HG02885 (cell line): ENCODE data around the gene SPACA9.

Experiments used
- ATAC-seq: cut with Tn5 transposase; IDR thresholded peaks from one replicate; pipeline ENCODE4 v1.9.1; 2021; ENCODE audit warnings: mild to moderate bottlenecking; ENCODE audit not compliant: unreplicated experiment, poor library complexity

Gene SPACA9

DNA sequence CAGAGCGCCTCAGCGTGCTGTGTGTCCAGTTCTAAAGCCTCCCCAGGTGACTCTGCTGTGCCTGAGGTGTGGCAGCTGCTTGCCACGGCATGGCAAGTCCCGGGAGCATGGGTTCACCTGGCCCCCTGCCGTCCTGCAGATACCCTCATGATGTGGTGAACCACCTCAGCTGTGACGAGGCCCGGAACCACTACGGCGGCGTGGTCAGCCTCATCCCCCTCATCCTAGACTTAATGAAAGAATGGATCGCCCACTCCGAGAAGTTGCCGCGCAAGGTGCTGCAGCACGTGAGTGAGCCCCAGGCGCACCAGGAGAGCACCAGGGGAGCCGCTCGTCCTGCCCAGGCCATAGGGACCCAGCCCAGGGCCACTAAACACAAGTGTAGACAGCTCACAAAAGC, 9.5 kb downstream of the SPACA9 start:
- ATAC-seq, result no peak

GRCh38 chr9:132892400-132892799, 13.7 kb downstream of the SPACA9 start:
- no peak for ATAC-seq

DNA sequence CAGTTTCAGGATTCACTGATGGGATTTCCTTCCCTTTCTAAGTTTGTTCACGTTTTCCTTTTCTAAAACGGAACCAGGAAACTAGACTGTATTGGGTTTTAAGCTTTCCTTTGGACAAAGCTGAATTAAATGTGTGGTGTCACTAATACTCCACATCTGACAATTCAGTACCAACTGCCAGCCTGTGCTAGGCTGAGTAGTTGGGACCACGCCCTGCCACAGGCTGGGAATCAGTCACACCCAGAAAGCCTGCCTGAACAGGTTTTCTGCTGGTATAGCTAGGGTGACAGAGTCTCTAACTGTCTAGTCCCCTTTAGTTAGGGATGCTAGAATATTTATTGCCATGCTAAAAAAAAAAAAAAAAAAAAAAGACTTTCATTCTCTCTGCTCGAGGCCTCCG, 15.6 kb downstream of the SPACA9 start:
- ATAC-seq, result no peak

- ATAC-seq, result no peak
These were observed 16.5 kb downstream of the SPACA9 start for GRCh38 chr9:132894862-132895835.

DNA sequence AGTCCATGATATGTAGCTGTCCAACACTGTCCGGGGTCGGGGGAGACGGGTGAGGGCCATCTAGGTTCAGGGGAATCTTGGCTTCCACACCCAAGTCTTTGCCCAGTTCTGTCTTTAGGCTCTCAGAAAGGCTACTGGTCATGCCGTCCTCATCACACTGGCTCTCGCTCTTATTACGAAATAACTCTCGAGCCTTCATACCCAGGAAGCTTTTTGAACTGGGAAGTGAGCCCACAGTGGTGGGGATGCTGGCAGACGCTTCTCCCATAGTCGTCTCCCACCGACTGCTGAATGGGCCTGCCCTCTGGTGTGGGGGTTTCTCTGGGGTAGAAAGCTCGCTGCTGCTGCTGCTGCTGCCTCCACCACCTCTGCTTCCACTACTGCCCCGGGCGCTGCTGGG, 17.6 kb downstream of the SPACA9 start:
- ATAC-seq, result no peak

DNA sequence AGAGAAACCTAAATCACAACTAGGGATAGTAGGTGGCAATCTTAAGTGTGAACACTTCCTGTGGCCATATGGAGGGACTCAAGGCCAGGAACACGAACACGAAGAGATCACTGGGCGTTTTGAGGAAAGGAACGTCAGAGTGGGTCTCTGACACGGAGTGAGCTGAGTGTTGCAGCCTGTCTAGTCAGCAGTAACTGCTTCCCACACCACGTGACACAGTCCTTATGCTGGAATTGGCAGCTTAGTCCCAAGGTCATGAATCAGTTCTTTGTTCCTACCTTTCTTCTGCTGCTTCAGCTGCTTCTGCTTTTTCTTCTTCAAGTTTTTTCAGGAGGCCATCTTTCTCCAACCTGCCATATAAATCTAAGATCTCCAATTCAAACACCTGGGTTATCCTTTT, 18.2 kb downstream of the SPACA9 start:
- no peak for ATAC-seq

DNA sequence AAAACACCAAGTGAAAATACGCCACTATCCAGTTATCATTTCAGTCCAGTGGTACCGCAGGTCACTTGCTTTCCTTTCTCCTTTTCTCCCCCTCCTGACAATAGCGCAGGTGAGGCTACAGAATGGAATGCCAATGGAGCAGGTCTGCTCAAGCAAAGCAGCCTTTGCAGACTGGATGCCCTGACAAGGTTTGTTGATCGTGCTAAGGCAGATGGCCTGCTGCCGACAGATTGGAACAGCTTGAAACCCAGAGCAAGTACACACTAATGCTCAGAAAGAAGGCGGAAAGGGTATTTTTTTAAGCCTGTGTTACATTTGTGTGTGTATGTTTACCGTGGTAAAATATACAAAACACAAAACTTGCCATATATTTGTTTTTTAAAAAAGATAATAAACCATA, 19.4 kb downstream of the SPACA9 start:
- ATAC-seq, result no peak

DNA sequence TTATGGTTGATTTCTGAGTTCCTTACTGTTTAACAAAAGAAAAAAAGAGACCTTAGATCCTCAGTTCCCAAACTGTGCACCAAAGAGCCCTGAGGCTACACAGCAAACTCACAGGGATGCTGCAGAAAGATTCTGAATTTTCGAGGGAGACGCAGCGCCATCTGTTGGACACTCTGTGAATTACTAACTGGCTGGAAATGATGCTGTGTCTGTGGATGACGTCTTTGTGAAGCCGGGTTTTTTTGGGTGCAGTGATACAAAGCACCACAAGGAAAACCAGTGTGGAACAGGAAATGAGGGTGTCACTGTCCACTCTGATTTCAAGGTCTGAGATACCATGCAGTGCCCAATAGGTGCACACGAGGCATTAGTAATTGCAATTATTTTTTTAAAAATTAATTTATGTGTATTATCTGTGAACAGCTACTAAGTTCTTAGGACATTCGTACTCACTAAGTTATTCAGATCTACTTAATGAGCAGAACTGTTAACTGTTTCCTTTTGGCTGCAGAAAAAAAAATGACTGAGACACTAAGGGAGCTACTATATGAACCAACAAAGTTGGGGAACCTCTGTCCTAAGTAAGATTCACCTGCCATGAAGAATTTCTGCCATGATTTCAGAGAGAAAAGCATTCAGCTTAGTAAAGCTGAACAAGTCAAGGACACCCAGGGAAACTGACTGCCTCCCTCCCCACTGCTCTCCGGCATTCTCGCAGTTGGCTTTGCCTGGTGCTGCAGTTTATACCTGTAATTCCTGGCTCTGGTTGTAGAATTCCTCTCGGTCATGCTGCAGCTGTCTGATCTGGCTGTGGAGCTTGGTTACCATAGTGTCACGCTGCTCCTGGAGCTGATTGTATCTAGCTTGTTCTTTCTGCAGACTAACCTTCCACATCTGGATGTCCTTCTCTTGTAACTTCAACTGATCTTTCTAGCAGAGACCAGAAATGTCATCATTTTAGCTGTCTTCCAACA, 23.4 kb downstream of the SPACA9 start:
- no peak for ATAC-seq

- ATAC-seq, result no peak
These were observed 25.1 kb downstream of the SPACA9 start for GRCh38 chr9:132903574-132904492.

DNA sequence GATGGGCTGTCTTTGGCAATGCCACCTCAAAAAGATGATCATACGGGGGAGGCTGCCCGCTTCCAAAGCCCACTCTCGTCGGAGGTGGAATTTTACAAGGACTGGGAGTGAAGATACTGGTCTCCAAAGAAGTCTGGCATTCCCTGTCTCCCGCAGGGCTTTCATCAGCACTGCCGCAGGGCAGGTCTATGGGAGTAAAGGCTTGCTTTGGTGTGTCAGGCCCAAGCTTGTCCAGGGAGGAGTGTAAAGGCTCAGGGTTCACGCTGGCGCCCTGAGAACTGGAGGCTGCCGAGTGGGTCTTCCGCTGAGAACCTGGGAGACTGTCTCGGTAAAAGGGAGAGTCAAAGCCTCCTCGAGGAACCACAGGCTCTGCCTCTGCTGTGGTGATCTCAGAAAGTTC, 27.0 kb downstream of the SPACA9 start:
- ATAC-seq, result no peak

DNA sequence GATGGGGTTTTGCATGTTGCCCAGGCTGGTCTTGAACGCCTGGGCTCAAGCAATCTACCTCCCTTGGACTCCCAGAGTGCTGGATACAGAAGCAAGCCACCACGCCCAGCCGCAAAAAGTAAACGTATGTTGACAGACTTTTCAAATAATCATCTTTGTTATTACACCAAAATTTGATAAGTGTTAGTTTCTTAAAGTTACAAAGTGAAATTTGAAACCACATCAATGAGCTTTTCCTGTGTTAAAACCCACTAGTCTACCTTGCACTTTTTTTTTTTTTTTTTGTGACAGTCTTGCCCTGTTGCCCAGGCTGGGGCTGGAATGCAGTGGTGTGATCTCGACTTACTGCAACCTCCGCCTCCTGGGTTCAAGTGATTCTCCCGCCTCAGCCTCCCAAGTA, 29.9 kb downstream of the SPACA9 start:
- ATAC-seq, result no peak

GRCh38 chr9:132909311-132909710, 30.6 kb downstream of the SPACA9 start:
- ATAC-seq, result no peak

DNA sequence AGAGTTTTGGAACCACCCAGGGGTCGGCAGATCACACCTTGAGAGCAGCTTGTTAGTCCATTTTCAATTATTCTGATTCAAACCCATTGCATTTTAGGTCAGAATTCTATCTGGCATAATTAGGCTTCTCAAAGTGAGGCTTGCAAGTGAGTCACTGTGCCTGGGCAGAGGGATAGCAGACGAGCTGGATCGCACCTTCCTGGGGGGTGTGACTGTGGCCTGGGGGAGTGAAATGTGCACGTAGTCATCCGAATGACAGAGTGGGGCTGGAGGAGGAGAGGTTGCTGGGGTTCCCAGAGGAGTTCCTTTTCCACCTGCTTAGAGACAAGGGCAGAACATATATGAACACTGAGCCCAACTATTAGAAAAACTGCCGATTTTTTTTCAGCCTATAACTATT, 31.7 kb downstream of the SPACA9 start:
- ATAC-seq, result no peak

DNA sequence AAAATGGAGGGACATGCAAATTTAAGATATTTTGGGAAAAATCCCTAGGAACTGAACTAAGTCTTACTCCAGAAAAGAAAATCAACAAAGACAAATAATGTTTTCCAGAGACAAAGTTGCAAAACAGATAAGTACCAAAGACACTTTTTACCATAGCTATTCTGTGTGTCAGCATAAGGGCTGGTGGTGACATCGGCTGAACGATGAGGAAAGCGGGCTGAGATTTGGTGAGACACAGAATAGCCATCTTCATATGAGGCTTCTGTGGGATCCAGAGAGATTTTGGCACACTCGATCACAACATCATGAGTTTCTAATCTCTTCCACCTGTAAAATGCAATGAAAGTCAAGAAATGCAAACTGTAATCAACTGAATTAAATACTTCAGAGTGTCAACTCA, 33.4 kb downstream of the SPACA9 start:
- no peak for ATAC-seq

DNA sequence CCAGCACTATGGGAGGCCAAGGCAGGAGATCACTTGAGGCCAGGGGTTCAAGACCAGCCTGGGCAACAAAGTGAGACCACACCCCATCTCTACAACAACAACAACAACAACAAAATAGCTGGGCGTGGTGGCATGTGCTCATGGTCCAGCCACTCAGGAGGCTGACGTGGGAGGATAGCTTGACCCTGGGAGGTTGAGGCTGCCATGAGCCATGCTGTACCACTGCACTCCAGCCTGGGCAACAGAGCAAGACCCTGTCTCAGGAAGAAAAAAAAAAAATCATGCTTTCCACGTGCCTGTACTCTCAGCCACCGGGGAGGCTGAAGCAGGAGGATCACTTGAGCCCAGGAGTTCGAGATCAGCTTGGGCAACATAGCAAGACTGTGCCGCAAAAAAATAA, 36.2 kb downstream of the SPACA9 start:
- ATAC-seq, result no peak

GRCh38 chr9:132919614-132920268, 41.0 kb downstream of the SPACA9 start:
- ATAC-seq, result no peak

- ATAC-seq, result no peak
These were observed 44.7 kb downstream of the SPACA9 start for GRCh38 chr9:132923346-132923902.

DNA sequence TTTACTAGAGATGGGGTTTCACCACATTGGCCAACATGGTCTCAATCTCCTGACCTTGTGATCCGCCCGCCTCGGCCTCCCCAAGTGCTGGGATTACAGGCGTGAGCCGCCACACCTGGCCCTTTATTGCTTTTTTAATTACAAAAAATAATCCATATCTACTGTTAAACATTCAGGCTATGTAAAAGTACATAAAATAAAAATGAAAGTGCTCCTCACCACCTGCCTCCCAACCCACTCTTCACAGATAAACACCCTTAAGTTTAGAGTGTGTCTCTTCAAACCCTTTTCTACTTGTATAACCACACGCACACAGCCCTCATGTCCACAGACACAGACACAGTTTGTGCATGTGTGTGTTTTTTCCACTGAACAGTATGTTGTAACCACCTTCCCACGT, 49.0 kb downstream of the SPACA9 start:
- ATAC-seq, result no peak

DNA sequence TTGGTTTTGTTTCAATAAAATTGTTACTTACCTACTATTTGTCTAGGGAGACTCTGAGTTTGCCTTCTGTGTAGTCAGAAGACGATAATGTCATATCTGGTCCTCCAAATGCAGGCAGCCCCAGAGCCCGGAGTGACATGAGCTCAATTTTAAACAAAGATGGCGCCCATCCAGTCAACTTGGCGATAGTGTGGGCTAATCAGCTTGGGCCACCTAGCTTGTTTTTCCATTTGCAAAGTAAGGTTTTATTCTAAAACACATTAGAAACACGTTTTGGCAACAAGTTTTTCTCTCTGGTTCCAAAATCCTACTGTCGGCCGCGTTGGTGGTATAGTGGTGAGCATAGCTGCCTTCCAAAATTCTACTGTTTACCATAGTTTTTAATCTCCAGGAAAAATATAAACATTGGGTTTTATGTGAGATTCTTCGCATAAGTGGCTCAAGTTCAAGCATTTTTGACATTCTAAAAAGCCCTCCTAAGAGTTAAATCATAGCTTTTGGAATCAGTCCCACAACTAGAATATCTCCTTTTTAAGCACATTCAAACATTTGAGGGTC, 52.6 kb downstream of the SPACA9 start:
- ATAC-seq, result no peak
